Kidney glomerular epithelial cell (primary cell): Measurements from ENCODE around the gene MIER3.

ENCODE experiments used
- DNase-seq: peaks from one replicate; lab custom pipeline; 2025; lab: John Stamatoyannopoulos, UW

MIER3 gene

GRCh38 chr5:56896763-56897162, 55.2 kb downstream of the MIER3 start:
- DNase-seq, result no peak

DNA sequence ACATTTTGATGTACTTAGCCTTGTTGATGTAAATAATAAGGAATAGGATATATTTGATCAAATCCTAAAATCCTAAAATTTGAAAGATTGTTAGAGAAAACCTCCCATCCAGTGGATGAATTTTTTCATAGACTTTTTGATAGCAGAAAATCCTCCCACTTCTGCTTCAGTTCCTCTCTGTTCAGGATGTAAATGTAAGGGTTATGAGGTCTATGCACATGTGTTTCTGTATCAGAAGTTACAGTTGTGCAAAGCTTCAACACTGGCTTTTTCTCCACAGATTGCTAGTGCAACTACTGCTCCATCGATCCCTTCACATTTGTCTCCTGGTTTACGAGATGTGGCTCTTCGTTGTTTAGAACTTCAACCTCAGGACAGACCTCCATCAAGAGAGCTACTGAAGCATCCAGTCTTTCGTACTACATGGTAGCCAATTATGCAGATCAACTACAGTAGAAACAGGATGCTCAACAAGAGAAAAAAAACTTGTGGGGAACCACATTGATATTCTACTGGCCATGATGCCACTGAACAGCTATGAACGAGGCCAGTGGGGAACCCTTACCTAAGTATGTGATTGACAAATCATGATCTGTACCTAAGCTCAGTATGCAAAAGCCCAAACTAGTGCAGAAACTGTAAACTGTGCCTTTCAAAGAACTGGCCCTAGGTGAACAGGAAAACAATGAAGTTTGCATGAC, 58.5 kb downstream of the MIER3 start:
- DNase-seq, result no peak

- no peak for DNase-seq
Measured at GRCh38 chr5:56881571-56881970, 70.4 kb downstream of the MIER3 start.

DNA sequence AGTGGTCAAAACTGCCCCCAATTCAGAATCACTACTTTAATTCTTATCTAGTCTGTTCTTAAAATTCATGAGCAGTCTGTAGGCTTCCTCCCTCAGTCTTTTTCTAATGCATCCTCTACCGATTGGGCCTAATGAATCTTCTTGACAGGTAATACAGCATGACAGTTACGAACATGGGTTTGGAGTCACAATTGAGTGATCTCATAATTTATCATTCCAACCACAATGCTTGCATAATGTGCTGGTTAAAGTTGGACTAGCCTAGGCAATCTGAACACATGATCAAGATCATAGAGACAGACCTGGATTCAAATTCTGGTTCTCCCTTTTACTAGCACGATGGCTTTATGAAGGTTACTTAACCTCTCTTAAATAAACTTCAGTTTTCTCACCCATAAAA, 75.6 kb downstream of the MIER3 start:
- peak; percentile 70 for DNase-seq

- DNase-seq, result no peak
Measured at GRCh38 chr5:56873056-56873455, 78.9 kb downstream of the MIER3 start.

DNA sequence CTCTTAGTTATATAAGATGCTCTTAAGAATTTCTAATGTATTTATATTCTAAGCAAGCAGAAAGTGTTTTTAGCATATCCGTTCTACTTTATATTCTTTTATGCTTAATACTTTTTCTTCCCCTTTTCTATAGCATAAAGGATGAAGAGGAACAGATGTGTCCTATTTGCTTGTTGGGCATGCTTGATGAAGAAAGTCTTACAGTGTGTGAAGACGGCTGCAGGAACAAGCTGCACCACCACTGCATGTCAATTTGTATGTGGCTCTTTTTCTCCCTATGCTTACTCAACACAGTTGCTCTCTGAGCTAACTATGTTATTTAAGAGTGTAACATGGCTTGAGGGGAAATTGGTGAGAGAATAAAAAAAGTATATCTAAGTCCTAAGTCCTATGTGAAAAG, 80.1 kb downstream of the MIER3 start:
- no peak for DNase-seq
